ENCODE data around the gene LCN10.
"Not testable (repeated sequence)": the region's sequence is repeated elsewhere in the genome, so short reads cannot be mapped to it uniquely, and the experiment has no call there.

The LCN10 gene

DNA sequence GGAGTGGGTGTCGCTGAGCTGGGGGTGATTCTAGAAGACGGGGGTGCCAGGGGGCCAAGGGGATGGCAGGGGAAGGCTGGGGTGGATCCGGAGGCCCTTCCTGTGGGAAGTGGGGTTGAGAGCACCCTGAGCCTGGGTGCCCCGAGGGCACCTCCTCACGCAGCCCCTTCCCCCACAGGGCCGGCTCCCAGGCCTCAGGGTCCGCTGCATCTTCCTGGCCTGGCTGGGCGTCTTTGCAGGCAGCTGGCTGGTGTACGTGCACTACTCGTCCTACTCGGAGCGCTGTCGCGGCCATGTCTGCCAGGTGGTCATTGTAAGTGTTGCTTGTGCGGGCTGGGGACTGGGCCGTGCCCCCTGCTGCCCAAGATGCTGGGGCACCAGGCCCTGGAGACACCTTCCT is 25.3 kb downstream of the LCN10 start:
- DNase-seq, result no peak

DNA sequence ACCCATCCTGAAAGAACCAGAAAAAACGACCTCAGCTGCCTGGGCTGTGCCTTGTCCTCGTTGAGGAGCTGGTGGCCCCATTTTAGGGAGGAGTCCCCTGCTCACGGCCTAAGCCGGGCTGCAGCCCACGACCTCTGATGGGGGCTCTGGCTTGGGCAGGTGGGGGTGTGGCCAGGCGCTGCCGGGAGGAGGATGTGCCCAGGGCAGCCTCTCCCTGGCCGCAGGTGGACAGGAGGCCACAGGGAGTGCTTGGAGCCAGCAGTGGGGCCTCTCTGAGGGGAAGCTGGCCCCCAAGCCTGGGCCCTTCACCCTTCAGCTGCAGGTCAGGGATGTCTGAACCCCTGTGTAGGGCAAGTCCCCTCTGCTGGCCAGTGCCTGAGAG is 27.9 kb downstream of the LCN10 start:
- DNase-seq, result no peak

DNA sequence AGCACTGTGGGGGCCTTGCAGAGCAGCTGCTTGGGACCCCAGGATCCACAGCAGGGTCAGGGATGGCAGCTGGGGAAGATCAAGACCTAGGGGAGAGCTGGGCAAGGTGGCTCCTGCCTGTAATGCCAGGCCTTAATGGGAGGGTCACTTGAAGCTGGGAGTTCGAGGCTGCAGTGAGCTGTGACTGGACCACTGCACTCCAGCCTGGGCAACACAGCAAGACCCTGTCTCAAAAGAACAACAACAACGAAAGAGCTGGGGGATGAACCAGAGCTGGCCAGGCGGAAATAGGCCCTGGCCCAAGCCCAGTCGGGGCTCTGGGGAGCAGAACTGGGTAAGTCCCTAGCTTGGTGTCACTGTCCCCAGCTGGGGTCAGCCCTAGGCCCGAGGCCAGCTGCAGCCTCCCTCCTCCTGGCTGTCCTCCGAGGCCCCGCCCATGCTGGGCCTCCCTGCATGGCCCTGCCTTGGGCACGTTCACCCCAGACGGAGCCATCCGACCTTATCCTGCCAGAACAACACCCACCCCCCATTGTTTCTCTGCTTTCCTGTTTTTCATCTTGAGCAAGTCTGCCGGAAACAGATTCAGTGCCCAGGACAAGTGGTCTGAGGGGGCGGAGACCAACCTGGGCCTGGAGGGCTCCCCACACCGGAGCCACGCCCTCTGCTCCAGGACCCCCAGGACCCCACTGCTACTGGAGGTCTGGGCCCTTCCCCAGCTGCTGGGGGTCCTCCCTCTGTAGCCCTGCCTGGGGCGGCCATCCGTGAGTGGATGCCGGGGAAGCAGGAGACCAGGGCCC is 28.4 kb downstream of the LCN10 start:
- DNase-seq, result no peak

DNA sequence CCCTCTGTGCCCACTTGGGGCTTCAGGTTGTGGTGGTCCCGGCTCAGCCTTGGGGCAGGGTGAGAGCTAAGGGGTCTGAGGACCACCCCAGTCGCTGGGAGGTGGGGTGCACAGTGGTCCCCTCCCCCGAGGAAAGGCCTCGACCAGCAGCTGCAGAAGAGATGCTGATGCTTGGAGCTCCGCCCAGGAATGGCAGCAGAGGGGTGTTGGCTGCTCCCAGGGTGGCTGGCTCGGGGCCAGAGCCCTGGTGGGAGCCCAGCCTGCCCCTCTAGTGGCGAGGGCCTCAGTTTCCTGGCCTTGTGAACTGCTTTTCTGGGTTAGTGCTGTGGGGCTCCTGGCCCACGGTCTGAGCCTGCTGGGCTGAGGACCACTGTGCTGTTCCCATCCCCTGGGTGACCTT is 29.2 kb downstream of the LCN10 start:
- DNase-seq, result no peak

DNA sequence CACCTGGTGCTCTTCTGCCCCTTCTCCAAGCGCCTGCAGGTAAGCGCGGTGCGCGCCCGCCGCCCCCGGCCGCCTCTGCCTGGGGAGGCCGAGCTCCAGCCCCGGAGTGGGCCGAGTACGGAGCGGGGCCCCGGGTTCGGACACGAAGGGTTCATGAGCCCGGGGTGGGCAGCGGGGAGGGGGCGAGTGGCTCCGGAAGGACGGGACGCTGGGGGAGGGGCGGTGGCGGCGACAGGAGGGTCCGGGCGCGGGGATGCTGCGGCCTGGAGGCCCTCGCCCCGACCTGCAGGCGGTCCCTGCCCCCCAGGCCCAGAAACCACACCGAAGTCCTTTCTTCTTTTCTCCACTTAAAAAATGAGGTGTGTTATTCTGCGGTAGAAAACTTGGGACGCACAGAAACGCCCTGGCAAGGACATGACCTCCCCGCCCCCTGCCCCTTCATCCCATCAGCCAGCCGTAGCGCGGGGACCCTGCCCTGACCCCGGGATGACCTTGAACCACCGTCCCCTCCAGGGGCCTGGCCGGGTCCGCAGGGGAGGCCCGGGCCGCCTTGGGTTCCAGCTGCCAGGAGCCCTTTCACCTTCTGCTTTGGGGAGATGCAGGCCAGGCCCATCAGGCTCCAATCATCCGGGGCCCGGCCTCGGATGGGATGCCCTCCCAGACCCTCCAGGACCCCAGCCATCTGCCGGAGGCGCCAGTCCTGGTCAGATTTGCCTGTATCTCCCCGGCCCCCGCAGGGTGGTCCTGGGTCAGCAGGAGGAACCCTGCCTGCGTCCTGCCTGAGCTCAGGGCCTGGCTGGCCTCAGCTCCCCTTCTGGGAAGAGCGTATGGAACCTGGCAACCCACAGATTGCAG is 29.8 kb downstream of the LCN10 start:
- DNase-seq, result no peak

DNA sequence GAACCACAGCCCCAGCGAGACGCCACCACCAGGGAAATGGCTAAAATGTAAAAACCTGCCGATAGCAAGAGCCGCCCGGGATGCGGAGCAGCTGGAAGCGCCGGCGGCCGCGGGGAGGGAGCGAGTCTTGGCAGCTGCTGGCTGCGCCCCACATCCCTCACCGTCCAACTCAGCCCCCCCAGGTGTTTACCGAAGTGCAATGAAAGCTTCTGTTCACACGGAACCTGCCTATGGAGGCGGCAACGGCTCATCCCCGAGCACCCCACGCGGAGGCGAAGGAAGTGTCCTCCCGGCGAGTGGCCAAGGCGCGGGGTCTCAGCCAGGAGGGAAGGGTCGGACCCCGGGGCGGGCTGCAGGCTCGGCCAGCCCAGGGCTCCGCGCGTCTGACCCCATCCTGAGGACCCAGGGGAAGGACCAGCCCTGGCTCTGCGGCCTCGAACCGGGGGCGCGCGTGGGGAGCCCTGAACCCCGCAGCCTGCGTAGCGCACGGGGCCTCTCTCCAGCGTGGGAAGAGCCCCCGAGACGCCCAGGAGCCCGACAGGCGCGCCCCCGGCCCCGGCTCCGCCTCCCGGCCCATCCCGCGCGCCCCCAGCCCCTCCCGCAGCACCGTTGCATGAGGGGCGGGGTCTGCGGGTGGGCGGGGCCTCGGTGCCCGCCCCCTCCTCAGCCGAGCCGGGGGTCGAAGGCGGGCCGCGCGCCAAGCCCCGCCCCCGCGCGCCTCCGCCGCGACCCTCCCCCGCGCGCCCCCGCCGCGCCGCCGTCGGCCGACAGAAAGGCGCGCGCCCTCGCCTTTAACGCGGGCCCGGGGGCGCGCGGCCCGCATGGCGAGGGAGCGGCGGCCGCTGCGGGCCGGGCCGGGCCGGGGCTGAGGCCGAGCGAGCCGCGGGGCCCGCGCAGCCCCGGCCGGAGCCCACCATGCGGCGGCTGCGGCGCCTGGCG is 30.7 kb downstream of the LCN10 start, which contains the start of gene DIPK1B:
TSS of gene DIPK1B (plus strand) at position 822 of the 939 bp plus-strand sequence. CDS start at position 916, 94 bp downstream.
- DNase-seq, result peak; percentile 18

DNA sequence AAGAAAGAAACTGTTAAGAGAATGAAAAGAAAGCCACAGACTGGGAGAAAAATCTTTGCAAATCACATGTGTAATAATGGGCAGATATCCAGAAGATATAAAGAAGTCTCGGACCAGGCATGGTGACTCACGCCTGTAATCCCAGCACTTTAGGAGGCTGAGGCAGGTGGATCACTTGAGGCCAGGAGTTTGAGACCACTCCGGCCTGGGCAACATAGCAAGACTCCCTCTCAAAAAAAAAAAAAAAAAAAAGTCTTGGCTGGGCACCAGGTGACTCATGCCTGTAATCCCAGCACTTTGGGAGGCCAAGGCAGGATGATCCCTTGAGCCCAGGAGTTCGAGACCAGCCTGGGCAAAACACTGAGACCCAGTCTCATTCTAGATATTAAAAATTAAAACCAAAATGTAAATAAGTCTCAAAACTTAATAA is 31.5 kb downstream of the LCN10 start:
- DNase-seq, result not testable (repeated sequence)

DNA sequence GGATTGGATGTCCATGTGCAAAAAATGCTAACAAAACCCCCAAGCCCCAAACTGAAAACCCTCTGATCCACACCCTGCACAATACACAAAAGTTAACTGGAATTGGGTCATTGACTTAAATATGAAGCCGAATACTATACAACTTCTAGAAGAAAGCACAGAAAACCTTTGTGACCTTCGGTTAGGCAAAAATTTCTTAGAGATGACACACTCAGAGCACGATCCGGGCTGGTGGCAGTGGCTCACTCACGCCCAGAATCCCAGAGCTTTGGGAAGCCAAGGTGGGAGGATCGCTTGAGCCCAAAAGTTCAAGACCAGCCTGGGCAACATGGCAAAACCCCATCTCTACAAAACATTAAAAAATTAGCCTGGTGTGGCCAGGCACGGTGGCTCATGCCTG is 32.2 kb downstream of the LCN10 start:
- DNase-seq, result no peak

DNA sequence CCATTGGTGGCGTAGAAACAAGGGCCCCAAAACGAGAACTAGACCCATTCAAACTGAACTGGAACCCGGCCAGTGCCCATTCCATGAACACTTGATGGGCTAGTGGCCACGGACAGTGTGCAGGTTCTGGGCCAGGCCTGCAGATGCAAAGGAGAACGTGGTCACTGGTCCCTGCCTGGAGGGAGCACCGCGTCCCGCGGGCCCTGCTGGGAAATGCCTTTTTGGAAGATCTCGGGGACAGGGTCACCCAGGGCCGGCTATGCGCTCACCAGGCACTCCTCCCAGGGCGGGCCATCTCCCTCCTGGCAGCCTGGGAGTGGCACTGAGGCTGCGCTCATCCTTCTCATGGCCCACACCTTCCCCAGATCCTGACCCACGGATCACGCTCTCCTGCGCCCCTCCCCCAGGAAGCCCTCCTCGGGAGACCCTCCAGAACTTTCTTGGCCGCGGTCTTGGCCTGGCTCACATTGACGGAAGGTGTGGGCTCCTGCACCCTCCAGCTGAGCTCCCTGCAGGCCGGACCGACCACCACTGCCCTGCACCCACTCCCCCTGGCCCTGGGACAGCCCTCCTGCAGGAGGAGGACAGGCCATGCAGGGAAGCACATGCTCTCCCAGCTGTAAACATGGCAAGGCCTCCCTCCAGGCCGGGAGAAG is 33.2 kb downstream of the LCN10 start:
- DNase-seq, result no peak

DNA sequence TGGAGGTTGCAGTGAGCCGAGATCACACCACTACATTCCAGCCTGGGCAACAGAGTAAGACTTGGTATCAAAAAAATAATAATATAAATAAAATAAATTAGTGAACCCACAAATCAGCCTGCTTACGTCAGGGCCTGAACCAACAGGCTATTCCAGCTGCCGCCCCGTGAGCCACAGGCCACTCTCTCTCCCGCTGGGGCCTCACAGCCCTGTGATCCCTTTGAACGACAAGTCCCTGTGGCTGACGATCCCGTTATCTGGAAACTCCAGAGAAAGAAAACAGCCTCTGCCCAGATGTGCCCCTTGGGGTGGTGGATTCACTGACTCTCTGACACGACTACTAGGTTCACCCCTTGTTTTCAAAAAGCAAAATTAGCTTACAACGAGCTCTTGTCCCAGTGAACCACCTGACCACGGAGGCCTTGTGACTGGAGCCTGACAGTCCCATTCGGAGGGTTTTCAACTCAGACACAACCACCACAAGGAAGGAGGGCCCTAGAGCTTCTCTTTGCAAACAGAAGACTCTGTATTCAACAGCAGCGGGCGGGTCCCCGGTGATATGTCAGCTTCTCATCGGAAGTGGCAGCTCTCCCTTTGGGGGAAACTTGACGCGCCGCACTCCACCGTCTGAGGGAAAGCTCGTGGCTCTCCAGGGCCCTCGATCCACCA is 34.8 kb downstream of the LCN10 start:
- DNase-seq, result no peak

DNA sequence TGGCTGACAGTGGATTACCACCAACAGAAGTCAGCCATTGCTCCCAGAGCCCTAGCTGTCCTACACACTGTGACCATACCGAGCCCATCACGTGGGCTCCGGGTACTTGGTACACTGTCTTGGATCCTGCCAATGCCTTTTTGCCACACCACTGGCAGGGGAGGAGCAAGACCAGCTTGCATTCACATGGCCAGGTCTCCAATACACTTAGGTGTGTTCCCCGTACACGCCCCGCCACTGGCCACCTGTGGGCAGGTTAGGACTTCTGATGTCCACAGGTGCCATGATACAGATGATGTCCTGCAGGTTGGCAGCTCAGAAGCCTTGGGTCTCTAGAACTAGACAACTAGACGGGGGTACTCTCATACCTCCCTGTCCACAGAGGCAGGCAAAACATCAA is 35.7 kb downstream of the LCN10 start:
- no peak for DNase-seq

DNA sequence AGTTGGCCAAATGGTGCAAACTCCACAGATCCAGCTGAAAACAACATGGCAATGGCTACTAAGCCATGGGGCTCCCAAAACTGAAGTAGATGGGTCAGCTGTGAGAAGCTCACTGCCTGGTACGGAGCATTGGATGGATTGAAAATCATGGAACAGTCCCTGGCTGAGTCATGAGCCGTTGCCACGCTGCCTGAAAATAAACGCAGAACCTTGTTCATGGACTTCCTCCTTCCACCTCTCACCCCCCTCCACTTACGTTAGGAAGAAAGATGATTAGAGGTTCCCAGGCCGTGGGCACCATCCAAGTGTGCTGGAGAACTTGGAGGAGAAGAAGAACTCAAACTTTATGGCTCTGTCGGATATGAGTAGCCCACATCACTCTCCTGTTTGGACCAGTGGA is 37.2 kb downstream of the LCN10 start:
- DNase-seq, result no peak

DNA sequence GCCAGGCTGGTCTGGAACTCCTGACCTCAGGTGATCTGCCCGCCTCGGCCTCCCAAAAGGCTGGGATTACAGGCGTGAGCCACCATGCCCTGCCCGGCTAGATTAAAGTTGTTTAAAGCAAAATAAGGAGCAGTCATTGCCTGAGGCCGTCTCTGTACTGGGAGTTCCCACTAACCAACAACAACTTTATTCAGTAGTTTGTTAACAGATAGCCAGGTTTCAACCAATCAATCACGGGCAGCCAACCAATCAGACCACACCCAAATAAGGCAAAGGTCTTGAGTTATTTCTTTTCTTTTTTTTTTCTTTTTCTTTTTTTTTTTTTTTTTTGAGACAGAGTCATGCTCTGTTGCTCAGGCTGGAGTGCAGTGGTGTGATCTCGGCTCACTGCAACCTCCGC is 38.0 kb downstream of the LCN10 start:
- DNase-seq, result not testable (repeated sequence)

DNA sequence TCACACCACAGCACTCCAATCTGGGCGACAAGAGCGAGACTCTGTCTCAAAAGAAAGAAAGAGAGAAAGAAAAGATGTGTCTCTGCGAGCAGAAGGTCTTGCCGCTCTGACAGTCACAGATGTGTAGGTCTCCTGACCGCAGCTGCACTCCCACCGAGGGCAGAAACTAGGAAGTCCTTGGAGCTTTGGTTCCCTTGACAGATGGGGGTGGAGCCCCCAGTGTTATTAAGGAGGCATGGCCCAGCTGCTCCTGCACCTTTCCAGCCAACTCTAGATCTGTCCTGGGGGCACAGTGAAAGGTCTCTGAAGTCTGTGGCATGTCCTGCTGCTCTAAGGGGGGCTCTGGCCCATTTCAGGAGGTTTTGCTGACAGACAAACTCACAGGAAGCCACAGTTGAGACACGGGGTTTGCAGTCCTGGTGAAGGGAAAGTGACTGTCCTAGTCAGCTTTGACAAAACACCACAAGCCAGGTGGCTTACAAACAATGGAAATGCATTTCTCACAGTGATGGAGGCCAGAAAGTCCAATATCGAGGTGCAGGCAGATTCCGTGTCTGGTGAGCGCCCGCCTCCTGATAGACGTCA is 39.4 kb downstream of the LCN10 start:
- peak; percentile 69 for DNase-seq

DNA sequence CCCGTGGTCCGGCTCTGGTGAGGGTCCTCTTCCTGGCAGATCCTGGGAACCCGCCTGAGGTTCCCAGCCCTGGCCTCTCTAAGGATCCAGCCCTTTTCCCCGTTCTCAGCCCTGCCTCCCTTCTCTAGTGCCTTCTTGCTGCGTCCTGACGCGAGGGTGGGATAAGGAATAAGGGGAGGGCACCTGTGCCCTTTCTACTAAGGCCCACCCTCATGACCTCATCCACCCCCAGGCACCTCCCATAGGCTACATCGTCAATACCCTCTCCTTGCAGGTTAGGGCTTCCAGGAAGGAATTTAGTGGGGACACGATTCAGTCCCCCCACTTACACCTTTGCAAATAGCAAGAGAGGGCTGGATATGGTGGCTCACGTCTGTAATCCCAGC is 41.1 kb downstream of the LCN10 start:
- DNase-seq, result no peak

DNA sequence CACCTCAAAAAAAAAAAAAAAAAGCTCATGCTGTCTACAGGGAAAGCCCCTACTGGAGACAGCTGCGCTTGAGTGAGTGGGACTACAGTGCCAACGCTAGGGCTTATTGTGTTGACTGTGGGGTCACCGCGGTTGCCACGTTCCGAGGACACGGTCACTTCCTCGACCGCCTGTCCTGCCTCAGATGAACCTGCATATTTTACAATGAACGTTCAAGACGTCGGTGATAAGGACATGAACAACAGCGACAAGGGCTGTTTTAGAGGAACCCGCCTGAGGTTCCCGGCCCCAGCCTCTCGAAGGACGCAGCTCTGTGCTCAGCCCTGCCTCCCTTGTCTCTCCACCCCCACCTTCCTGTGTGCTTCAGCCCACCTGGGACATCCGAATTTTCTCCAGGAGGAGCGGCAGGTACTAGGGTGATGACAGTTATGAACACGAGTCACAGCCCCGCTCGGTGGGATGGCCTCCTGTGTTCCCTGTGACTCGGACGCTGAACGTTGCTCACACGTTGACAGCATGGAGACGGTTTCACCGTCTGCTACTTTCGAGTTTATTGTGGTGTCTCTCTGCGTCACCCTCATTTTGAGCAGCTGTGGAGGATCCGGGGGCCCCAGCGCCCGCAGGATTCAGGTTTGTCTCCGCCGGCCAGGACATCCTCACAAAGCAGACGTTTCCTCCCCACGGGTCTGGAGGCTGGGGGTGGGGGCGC is 41.6 kb downstream of the LCN10 start:
- no peak for DNase-seq

DNA sequence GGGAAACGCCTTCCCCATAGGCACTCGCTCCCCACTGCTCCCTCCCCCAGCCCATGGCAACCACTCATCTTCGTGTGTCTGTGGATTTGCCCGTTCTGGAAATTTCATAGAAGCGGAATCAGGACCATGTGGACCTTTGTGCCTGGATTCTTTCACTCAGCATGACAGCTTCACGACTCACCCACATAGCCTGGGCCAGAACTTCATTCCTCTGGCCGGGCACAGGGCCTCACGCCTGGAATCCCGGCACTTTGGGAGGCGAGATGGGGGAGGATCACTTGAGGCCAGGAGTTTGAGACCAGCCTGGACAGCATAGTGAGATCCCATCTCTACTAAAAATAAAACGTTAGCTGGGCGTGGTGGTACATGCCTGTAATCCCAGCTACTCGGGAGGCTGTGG is 42.4 kb downstream of the LCN10 start:
- no peak for DNase-seq

DNA sequence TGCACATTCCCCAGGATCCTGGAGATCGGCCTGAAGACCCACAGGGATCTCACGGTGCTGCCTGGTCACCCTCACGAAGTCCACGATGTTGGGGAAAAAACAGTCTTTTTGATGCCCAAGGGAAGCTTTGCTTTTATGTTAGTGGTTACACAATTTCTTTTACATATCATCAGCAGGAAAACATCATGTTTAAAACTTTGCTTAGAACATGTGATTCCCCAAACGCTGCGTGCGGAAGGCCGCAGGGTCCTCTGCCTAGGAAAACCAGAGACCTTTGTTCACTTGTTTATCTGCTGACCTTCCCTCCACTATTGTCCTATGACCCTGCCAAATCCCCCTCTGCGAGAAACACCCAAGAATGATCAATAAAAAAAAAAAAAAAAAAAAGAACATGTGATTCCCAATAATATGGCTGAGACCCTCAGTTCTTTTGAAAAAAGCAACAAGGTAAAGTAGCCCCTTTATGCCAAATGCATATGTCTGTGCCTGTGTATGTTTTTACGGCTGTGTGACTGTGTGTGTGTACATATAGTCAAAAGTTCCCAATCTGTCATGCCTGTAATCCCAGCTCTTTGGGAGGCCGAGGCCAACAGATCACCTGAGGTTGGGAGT is 44.0 kb downstream of the LCN10 start:
- no peak for DNase-seq

DNA sequence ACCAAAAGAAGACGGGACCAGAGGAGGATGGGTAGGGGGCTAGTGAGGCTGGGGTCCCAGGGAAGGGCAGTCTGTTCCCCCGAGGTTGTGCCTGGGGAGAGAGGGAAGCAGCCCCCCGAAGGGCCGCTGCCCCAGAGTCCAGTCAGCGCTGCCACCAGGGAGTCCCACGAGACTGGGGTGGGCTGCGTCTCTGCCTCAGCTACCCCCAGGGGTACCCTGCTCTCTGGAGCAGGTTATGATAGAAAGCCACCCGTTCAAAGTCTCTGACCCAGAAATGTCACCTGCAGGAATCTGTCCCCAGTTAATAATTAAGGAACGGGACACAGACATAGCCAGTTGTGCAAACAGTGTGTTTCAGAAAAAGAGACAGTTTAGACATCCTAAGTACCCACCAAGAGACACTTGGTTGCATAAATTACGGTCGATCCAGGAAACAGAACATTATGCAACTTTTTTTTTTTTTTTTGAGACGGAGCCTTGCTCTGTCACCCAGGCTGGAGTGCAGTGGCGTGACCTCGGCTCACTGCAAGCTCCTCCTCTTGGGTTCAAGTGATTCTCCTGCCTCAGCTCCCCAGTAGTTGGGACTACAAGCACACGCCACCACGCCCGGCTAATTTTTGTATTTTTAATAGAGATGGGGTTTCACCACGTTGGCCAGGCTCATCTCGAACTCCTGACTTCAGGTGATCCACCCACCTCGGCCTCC is 44.8 kb downstream of the LCN10 start:
- no peak for DNase-seq

Data from NCI-H524 treated with DMSO at 0.1 percent for 48 hours (cell line).